GM12872 (cell line): Measurements from ENCODE around the gene RXFP3.

Experiments used
- TF ChIP-seq, protein P1 (sequence below): IDR thresholded peaks from 3 replicates; pipeline ENCODE4 v1.5.1; 2011; ENCODE audit warnings: low read depth, mild to moderate bottlenecking, low read length, moderate library complexity; ENCODE audit not compliant: insufficient read depth

The RXFP3 gene

DNA sequence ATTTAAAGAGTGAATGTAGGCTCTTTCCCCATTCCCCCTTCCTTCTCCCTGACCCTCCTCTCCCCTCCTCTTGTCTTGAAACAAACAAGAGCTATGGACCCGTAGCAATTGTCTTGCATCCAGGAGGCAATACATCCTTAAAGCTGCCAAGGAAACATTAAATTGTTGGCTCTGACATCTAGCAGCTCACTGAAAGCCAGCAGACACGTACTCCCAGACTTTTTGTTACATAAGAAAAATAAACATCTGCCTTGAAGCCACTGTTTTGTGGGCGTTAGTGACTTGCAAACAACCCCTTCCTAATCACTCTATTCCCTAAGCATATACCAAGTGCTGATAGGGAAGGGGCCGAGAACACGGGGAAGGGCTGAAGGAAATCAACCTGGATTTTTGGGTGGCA is 39.7 kb downstream of the RXFP3 start:
- TF ChIP-seq, protein P1, sequence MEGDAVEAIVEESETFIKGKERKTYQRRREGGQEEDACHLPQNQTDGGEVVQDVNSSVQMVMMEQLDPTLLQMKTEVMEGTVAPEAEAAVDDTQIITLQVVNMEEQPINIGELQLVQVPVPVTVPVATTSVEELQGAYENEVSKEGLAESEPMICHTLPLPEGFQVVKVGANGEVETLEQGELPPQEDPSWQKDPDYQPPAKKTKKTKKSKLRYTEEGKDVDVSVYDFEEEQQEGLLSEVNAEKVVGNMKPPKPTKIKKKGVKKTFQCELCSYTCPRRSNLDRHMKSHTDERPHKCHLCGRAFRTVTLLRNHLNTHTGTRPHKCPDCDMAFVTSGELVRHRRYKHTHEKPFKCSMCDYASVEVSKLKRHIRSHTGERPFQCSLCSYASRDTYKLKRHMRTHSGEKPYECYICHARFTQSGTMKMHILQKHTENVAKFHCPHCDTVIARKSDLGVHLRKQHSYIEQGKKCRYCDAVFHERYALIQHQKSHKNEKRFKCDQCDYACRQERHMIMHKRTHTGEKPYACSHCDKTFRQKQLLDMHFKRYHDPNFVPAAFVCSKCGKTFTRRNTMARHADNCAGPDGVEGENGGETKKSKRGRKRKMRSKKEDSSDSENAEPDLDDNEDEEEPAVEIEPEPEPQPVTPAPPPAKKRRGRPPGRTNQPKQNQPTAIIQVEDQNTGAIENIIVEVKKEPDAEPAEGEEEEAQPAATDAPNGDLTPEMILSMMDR = no peak

DNA sequence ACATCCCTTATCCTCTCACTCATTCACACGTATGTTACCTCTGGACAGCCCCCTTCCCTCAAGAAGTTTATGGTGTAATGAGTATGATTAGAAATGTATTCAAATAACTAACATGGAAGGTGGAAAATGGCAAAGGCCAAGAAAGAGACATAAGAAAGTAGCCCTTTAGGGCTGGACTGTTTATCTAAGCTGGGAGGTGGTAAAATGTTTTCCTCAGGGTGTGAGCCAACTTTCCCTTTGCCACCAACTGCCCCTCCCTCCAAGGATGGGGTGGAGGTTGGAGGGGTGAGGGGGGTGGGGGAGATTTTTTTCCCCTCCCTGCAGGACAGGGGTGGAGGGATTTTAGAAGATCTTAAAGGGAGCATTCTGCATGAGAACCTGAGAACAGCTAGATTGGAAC is 40.1 kb downstream of the RXFP3 start:
- TF ChIP-seq, protein P1 = no peak

- TF ChIP-seq, protein P1 = no peak
These were observed 42.1 kb downstream of the RXFP3 start for GRCh38 chr5:33978306-33978705.

GRCh38 chr5:33980030-33980429 is 43.8 kb downstream of the RXFP3 start:
- TF ChIP-seq, protein P1 = no peak

DNA sequence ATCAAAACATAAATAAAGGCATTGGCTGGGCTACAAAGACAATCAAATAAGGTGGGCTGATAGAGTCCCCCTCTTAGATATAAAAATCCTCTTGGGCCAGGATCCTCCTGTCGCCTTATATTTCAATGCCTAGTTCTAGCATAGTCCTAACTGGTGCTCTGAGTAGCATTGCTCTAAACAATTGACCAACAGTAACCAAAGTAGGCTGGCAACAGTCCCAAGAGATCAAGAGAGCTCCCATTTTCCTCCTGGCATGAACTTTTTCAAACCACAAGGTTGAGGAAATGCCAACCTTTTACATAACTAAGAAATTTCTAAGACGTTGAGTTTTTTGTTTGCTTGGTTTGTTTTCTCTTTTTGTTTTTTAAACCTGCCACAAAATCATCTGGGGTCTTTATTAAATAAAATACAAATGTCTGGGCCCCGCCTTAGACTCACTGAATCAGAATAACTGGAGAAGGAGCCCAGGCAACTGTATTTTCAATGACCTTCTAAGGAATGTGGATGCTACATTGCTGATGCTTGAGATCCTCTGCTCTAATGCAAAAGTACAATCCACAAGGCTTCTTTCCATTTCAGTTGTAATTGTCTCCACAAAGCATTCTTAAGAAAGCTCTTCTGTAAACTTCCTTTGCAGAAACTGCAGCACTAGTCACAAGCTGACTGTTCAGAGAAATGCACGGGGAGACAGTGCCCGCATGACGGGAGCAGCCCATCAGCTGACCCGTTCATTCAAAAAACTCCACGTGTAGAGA is 45.4 kb downstream of the RXFP3 start:
- TF ChIP-seq, protein P1 = no peak

DNA sequence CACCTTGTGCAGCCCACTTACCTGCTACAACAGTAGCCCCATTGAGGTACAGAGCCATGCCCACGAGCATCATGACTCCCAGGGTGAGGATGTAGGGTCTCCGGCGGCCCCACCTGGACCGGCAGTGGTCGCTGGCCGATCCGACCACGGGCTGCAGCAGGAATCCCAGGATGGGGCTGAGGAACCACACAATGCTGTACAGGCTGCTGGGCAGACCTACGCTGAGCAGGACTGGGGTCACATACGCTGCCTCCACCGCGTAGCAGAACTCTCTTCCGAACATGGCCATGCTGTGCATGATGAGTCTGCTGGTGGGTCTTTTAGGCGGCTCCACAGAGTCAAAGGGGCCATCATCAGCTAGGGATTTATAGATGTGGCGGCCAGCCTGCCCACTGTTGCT is 48.0 kb downstream of the RXFP3 start:
- TF ChIP-seq, protein P1 = no peak

- TF ChIP-seq, protein P1 = no peak
These were observed 48.5 kb downstream of the RXFP3 start, which contains the start of gene SLC45A2 for GRCh38 chr5:33984671-33985124. Gene SLC45A2, minus strand, starts transcription at chr5:33984693. Its CDS starts 110 bp downstream, at chr5:33984583.
